Left lung (tissue), 10 donors: ENCODE results near the gene DTD1. TPM values are rescaled to one million over a fixed set of nuclear protein-coding genes. Genes with fewer than 3 reads are reported as not detected.

ENCODE experiments used
- ATAC-seq: fragments of 200-7000 bp; cut with Tn5 transposase; one replicate; pipeline ENCODE4 v1.9.1; 2020; ENCODE audit warnings: moderate library complexity
- DNase-seq, 4 donors: peaks; one replicate each; pipeline ENCODE4 v3.0.0-alpha.2; 2013 to 2020
- H3K27ac ChIP-seq, 2 donors: fragments of 200-600 bp; sonication (generic) in 1 of 2; one replicate each; pipeline versions ENCODE4 v1.5.0 to v1.8.0; 2020 to 2021
- H3K27me3 ChIP-seq, 2 donors: fragments of 200-600 bp; sonication (generic) in 1 of 2; one replicate each; pipeline versions ENCODE4 v1.5.0 to v1.8.0; 2020 to 2021
- H3K36me3 ChIP-seq, 2 donors: fragments of 200-600 bp; sonication (generic) in 1 of 2; one replicate each; pipeline versions ENCODE4 v1.5.0 to v1.8.0; 2020 to 2021
- H3K4me1 ChIP-seq, 2 donors: fragments of 200-600 bp; one replicate each; pipeline ENCODE4 v1.8.0; 2021
- H3K4me3 ChIP-seq, 2 donors: fragments of 200-600 bp; sonication (generic) in 1 of 2; one replicate each; pipeline versions ENCODE4 v1.5.0 to v1.8.0; 2020 to 2021; ENCODE audit warnings: mild to moderate bottlenecking in 1 of 2
- H3K9me3 ChIP-seq, 2 donors: fragments of 200-600 bp; sonication (generic) in 1 of 2; one replicate each; pipeline versions ENCODE4 v1.5.0 to v1.8.0; 2020 to 2021
- CTCF ChIP-seq, 2 donors: fragments of 200-600 bp; sonication (generic) in 1 of 2; IDR thresholded peaks; one replicate each; pipeline versions ENCODE4 v1.5.0 to v1.8.0; 2021; ENCODE audit warnings: antibody characterized with exemption in 2 of 2
- intact Hi-C, 2 donors: fragments of 100-400 bp; cut with DNase I; formaldehyde crosslinking; loops; one replicate each; pipeline versions ENCODE4 v1.11.2 to v1.14.2; 2022
- polyA plus RNA-seq, 6 donors: library from polyadenylated mRNA; unstranded; fragments of 120-200 nt; gene quantifications; one replicate each; pipeline ENCODE4 v1.2.1, GENCODE V29; 2013; ENCODE audit not compliant: insufficient read length in 6 of 6
- total RNA-seq, 2 donors: library from RNA; stranded (reverse); fragmentation: NEBNext Ultra II Directional; extraction: Animal tissue kit (Norgen Biotek cat#: 25700); gene quantifications; one replicate each; pipeline ENCODE4 v1.2.1, GENCODE V29; 2021
- donor health status: DM: no; HTN: yes; CAD: no.
- donor health status: DM: no; HTN: no; CAD: no.

Gene DTD1
- total and polyA plus RNA-seq, 8 donors: 14.8 to 27.5 (median 25.6) TPM

- no peak overlapping the region for H3K27ac ChIP-seq
- no peak for DNase-seq
- intact Hi-C loops: no loop called here
- H3K4me1 ChIP-seq: peaks cover 0 to 4% of the 10 kb centered on the region in 2 donors
- H3K36me3 ChIP-seq: no peaks in the 10 kb centered on the region
- no peak for ATAC-seq
- H3K4me3 ChIP-seq: no peak overlapping the region
- no peaks in the 10 kb centered on the region for H3K9me3 ChIP-seq
- TF ChIP-seq CTCF (IDR thresholded peaks at IDR 0.05): no peak
- no peaks in the 10 kb centered on the region for H3K27me3 ChIP-seq
Measured at GRCh38 chr20:18623156-18623910, 35.5 kb downstream of the DTD1 start.

- no peak for DNase-seq
- Histone ChIP-seq H3K27ac (no peak overlapping the region), H3K9me3 (no peaks in the 10 kb centered on the region), H3K4me1 (peaks cover 0 to 4% of the 10 kb centered on the region in 2 donors), H3K4me3 (no peak overlapping the region), H3K36me3 (no peaks in the 10 kb centered on the region), H3K27me3 (no peaks in the 10 kb centered on the region)
- ATAC-seq: no peak
- intact Hi-C loops: no loop called here
- TF ChIP-seq CTCF (IDR thresholded peaks at IDR 0.05): no peak
Measured at GRCh38 chr20:18624948-18625347, 37.1 kb downstream of the DTD1 start.

GRCh38 chr20:18625907-18626655, 38.2 kb downstream of the DTD1 start:
- ATAC-seq: no peak
- no peak overlapping the region for H3K27ac ChIP-seq
- intact Hi-C loops: no loop called here

GRCh38 chr20:18628330-18628920, 40.6 kb downstream of the DTD1 start:
- Histone ChIP-seq H3K4me1 (no peaks in the 10 kb centered on the region), H3K9me3 (no peaks in the 10 kb centered on the region), H3K36me3 (no peaks in the 10 kb centered on the region), H3K4me3 (no peak overlapping the region), H3K27me3 (no peaks in the 10 kb centered on the region), H3K27ac (no peak overlapping the region)
- DNase-seq (peak in 1 of 4 donors; percentile 61), ATAC-seq (peak; percentile 70)
- intact Hi-C loops: no loop called here
- TF ChIP-seq CTCF (IDR thresholded peaks at IDR 0.05): peak; percentile 29 to 31

More at GRCh38 chr20:18625907-18626655, 38.2 kb downstream of the DTD1 start:
- H3K4me1 ChIP-seq: peaks cover 0 to 4% of the 10 kb centered on the region in 2 donors
- TF ChIP-seq CTCF (IDR thresholded peaks at IDR 0.05): no peak
- H3K9me3 ChIP-seq: no peaks in the 10 kb centered on the region
- no peak overlapping the region for H3K4me3 ChIP-seq
- no peak for DNase-seq
- no peaks in the 10 kb centered on the region for H3K36me3 ChIP-seq
- H3K27me3 ChIP-seq: no peaks in the 10 kb centered on the region
